ENCODE results near the gene ADCK1. TPM values are rescaled to one million over a fixed set of nuclear protein-coding genes. Genes with fewer than 3 reads are reported as not detected.

ADCK1 gene
- total RNA-seq, 2 experiments from 2014 or later: 7.5 to 9.6 TPM

DNA sequence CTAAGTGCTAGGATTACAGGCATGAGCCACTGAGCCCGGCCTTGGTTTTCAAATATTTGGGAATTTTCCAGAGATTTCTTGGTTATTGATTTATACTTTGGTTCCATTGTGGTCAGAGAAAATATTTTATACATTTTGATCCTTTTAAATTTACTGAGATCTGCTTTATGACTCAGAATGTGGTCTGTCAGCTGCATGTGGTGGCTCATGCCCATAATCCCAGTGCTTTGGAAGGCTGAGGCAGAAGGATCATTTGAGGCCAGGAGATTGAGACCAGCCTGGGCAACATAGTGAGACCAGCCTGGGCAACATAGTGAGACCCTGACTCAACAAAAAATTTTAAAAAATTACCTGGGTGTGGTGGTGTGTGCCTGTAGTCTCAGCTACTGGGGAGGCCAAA, 49.8 kb downstream of the ADCK1 start:
- Histone ChIP-seq H3K4me3 (ENCODE audit: low read depth, low read length, poor library complexity, severe bottlenecking) (no peak overlapping the region), H3K79me2 (ENCODE audit: insufficient read depth, low read depth, low read length) (no peaks in the 10 kb centered on the region), H3K9me2 (ENCODE audit: insufficient read depth, low read length) (no peaks in the 10 kb centered on the region), H3K36me3 (ENCODE audit: insufficient read depth, low read length) (no peaks in the 10 kb centered on the region), H3K4me2 (ENCODE audit: low read length) (no peak overlapping the region), H3K9me3 (ENCODE audit: low read length) (no peaks in the 10 kb centered on the region), H2AFZ (ENCODE audit: low read length) (no peak overlapping the region), H3K27ac (ENCODE audit: low read depth, low read length, poor library complexity, severe bottlenecking) (no peak overlapping the region), H4K20me1 (ENCODE audit: insufficient read depth, low read length) (no peaks in the 10 kb centered on the region), H3K4me1 (ENCODE audit: insufficient read depth, low read length, poor library complexity, severe bottlenecking) (no peaks in the 10 kb centered on the region)
- POLR2A ChIA-PET: no interaction called here
- CTCF ChIA-PET (ENCODE audit: unreplicated experiment): no interaction called here
- DNase-seq (ENCODE audit: low spot score): no peak
- intact Hi-C loops (cut with micrococcal nuclease; ENCODE audit: unreplicated experiment): no loop called here
- no peak for TF ChIP-seq EZH2phosphoT487 (IDR thresholded peaks at IDR 0.05; ENCODE audit: borderline replicate concordance, low read depth, low read length)
- TF ChIP-seq, protein P1, sequence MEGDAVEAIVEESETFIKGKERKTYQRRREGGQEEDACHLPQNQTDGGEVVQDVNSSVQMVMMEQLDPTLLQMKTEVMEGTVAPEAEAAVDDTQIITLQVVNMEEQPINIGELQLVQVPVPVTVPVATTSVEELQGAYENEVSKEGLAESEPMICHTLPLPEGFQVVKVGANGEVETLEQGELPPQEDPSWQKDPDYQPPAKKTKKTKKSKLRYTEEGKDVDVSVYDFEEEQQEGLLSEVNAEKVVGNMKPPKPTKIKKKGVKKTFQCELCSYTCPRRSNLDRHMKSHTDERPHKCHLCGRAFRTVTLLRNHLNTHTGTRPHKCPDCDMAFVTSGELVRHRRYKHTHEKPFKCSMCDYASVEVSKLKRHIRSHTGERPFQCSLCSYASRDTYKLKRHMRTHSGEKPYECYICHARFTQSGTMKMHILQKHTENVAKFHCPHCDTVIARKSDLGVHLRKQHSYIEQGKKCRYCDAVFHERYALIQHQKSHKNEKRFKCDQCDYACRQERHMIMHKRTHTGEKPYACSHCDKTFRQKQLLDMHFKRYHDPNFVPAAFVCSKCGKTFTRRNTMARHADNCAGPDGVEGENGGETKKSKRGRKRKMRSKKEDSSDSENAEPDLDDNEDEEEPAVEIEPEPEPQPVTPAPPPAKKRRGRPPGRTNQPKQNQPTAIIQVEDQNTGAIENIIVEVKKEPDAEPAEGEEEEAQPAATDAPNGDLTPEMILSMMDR (conservative IDR thresholded peaks at IDR 0.05; ENCODE audit: low read length): no peak
- no TSS peak for BruUV-seq (replicated peaks)

DNA sequence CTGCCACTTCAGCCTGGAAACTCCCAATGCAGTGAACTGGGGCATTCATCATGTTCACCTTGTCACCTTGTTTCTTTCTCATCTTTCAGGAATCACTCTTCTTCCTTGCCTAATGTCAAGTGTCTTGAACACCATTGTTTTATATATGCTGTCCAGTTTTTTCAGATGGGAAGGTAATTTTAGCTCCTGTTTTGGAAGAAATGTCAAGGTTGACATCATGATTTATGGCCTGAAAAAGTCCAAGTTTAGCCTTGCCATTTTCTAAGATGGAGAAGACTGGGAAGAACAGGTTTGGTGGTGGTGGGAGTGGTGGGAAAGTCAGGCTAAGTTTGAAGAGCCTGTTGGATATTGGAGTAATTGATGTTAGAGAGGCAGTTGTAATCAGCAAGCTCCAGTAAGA, 54.0 kb downstream of the ADCK1 start:
- no peaks in the 10 kb centered on the region for H3K79me2 ChIP-seq (ENCODE audit: insufficient read depth, low read depth, low read length)
- CTCF ChIA-PET (ENCODE audit: unreplicated experiment): no interaction called here

DNA sequence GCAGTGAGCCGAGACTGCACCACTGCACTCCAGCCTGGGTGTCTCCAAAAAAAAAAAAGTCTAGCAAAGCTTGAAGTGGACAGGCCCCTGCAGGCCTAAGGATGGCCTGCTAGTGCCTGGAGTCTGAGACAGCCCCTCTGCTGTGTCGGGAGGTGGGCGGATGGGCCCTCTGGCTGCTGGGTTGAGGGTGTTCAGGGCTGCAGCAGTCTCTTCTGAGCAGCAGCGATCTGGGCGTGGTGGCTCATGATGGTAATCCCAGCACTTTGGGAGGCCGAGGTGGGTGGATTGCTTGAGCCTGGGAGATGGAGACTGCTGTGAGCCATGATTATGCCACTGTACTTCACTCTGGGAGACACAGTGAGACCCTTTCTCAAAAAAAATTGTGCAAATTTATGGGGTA, 57.0 kb downstream of the ADCK1 start:
- no TSS peak for BruUV-seq (replicated peaks)
- intact Hi-C loops (cut with micrococcal nuclease; ENCODE audit: unreplicated experiment): no loop called here
- H3K4me1 ChIP-seq (ENCODE audit: insufficient read depth, low read length, poor library complexity, severe bottlenecking): no peaks in the 10 kb centered on the region
- no peak overlapping the region for H2AFZ ChIP-seq (ENCODE audit: low read length)
- no peaks in the 10 kb centered on the region for H4K20me1 ChIP-seq (ENCODE audit: insufficient read depth, low read length)
- H3K27ac ChIP-seq (ENCODE audit: low read depth, low read length, poor library complexity, severe bottlenecking): no peak overlapping the region
- no peaks in the 10 kb centered on the region for H3K9me2 ChIP-seq (ENCODE audit: insufficient read depth, low read length)
- ChIA-PET POLR2A (no interaction called here), CTCF (ENCODE audit: unreplicated experiment) (interaction anchor here (0.6 kb wide), 1 partner anchor 34 kb away, joined by 4 read pairs; no protein-coding TSS in a partner anchor)
- H3K4me3 ChIP-seq (ENCODE audit: low read depth, low read length, poor library complexity, severe bottlenecking): no peak overlapping the region
- H3K9me3 ChIP-seq (ENCODE audit: low read length): no peaks in the 10 kb centered on the region
- no peaks in the 10 kb centered on the region for H3K36me3 ChIP-seq (ENCODE audit: insufficient read depth, low read length)
- H3K4me2 ChIP-seq (ENCODE audit: low read length): no peak overlapping the region
- no peaks in the 10 kb centered on the region for H3K79me2 ChIP-seq (ENCODE audit: insufficient read depth, low read depth, low read length)
- DNase-seq (ENCODE audit: low spot score): no peak
- TF ChIP-seq EZH2phosphoT487 (IDR thresholded peaks at IDR 0.05; ENCODE audit: borderline replicate concordance, low read depth, low read length): no peak
- TF ChIP-seq, protein P1 (conservative IDR thresholded peaks at IDR 0.05; ENCODE audit: low read length): no peak

More for the DNA sequence above, 54.0 kb downstream of the ADCK1 start:
- no peaks in the 10 kb centered on the region for H3K36me3 ChIP-seq (ENCODE audit: insufficient read depth, low read length)
- DNase-seq (ENCODE audit: low spot score): no peak
- no TSS peak for BruUV-seq (replicated peaks)
- H3K4me1 ChIP-seq (ENCODE audit: insufficient read depth, low read length, poor library complexity, severe bottlenecking): no peaks in the 10 kb centered on the region
- H4K20me1 ChIP-seq (ENCODE audit: insufficient read depth, low read length): no peaks in the 10 kb centered on the region
- H2AFZ ChIP-seq (ENCODE audit: low read length): no peak overlapping the region
- H3K9me2 ChIP-seq (ENCODE audit: insufficient read depth, low read length): no peaks in the 10 kb centered on the region
- no peaks in the 10 kb centered on the region for H3K9me3 ChIP-seq (ENCODE audit: low read length)
- POLR2A ChIA-PET: interaction anchor here (0.6 kb wide), 1 partner anchor 520 kb away, joined by 3 read pairs; no protein-coding TSS in a partner anchor
- TF ChIP-seq, protein P1 (conservative IDR thresholded peaks at IDR 0.05; ENCODE audit: low read length): no peak
- no peak for TF ChIP-seq EZH2phosphoT487 (IDR thresholded peaks at IDR 0.05; ENCODE audit: borderline replicate concordance, low read depth, low read length)
- no peak overlapping the region for H3K4me3 ChIP-seq (ENCODE audit: low read depth, low read length, poor library complexity, severe bottlenecking)
- intact Hi-C loops (cut with micrococcal nuclease; ENCODE audit: unreplicated experiment): no loop called here
- no peak overlapping the region for H3K4me2 ChIP-seq (ENCODE audit: low read length)
- no peak overlapping the region for H3K27ac ChIP-seq (ENCODE audit: low read depth, low read length, poor library complexity, severe bottlenecking)
